Retinal pigment epithelial cell (primary cell): ENCODE results near the gene THBS1.

Experiments
- DNase-seq: peaks from one replicate; pipeline ENCODE4 v3.0.0-alpha.2; 2010; ENCODE audit warnings: low read depth
- H3K4me3 ChIP-seq: 2 replicates; pipeline ENCODE4 v1.5.1; 2011; ENCODE audit warnings: mild to moderate bottlenecking, low read length, control low read depth, moderate library complexity
- CTCF ChIP-seq: conservative IDR thresholded peaks from 2 replicates; pipeline ENCODE4 v1.5.1; 2011; ENCODE audit warnings: low read depth, low read length, control low read depth, inconsistent platforms

Gene THBS1

DNA sequence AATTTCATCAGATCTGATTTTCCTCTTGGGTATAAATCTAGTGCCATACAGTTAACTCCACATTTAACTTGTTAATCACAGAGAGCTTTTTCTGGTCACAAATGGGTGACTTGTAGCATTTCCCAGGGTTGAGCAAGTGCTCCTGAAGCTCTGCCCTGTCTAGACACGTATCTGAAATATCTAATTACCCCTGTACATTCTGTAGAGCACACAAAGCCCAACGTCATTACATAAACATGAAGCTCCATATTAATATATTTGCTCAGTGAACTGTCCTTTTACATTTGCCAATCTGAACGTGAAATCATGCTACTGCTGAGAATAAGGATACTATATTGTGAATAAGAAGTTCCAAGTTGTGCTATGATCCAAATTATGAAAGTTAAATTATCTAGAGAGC lies 49.0 kb downstream of the THBS1 start:
- no peak for DNase-seq
- no peak for TF ChIP-seq CTCF
- no peak overlapping the region for H3K4me3 ChIP-seq

- TF ChIP-seq CTCF: peak; percentile 11
- DNase-seq: no peak
- no peak overlapping the region for H3K4me3 ChIP-seq
Observed at GRCh38 chr15:39631357-39631756, 50.5 kb downstream of the THBS1 start.

GRCh38 chr15:39638041-39638440 lies 57.2 kb downstream of the THBS1 start:
- TF ChIP-seq CTCF: no peak
- DNase-seq: no peak
- no peak overlapping the region for H3K4me3 ChIP-seq

DNA sequence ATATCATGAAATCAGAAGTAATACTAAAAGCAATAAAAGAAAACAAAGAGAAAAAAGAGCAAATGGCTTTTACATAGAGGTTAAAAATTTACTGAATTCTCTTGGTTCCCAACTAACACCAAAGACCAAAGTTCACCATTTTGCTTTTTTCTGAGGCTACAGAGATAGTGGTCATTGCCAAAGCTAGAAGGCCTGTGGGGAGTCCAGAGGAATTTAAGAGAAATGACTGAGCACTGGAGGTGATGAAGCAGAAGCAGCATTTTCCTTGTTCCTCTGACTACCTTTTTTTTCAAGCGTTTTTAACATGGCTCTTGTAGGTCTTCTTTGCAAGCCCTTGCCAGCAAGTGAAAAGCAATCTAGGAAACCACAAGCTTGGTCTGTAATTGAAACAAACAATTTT lies 58.2 kb downstream of the THBS1 start:
- no peak for DNase-seq
- no peak for TF ChIP-seq CTCF
- H3K4me3 ChIP-seq: no peak overlapping the region

GRCh38 chr15:39640665-39641064 lies 59.8 kb downstream of the THBS1 start:
- DNase-seq: no peak
- no peak for TF ChIP-seq CTCF
- no peak overlapping the region for H3K4me3 ChIP-seq

GRCh38 chr15:39641191-39641889 lies 60.5 kb downstream of the THBS1 start:
- TF ChIP-seq CTCF: peak; percentile 1
- DNase-seq: no peak
- no peak overlapping the region for H3K4me3 ChIP-seq

DNA sequence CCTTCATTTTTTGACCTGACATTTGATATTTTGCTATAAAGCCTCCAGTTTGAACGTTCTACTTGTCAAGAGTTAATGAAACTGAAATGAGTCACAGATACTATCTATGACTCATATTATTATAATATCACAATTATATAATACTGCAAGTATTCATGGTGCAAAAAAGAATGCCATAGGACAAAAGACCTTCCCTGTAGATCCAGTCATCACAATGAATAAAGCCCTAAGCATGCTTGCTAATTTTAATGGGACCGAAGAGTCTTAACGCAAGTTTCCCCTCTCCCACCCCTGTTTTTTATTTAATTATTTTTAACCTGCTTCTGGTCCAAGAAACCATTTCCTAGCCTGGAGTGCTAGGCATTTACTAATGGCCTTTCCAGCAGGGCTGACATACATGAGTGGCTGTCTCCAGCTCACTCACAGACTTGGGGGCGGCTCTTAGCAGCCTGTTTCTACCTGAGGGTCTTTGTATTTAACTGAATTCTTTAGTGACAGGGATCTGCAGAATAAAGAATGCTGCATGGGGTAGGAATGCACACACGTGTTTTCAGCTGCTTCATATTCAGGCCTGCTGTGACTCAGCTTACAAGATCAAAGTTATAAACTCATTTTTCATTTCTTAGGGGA lies 61.2 kb downstream of the THBS1 start:
- no peak overlapping the region for H3K4me3 ChIP-seq
- no peak for TF ChIP-seq CTCF
- no peak for DNase-seq
